B cell (primary cell): ENCODE measurements around the gene IPCEF1.

Experiments used
- CTCF ChIP-seq: fragments of 200-600 bp; IDR thresholded peaks from one replicate; pipeline ENCODE4 v1.8.0; 2022; ENCODE audit warnings: antibody characterized with exemption, mild to moderate bottlenecking
- EZH2 ChIP-seq: IDR thresholded peaks from 2 replicates; pipeline ENCODE4 v1.6.1; 2012; ENCODE audit warnings: borderline replicate concordance, low read depth, mild to moderate bottlenecking, moderate library complexity, low read length; ENCODE audit not compliant: insufficient read depth, poor library complexity, severe bottlenecking

GRCh38 chr6:154206996-154207395 lies 149.6 kb downstream of the IPCEF1 start:
- TF ChIP-seq CTCF (no peak), EZH2 (no peak)
